Measurements from ENCODE around the gene WDR90. TPM values are rescaled to one million over a fixed set of nuclear protein-coding genes. Genes with fewer than 3 reads are reported as not detected.

WDR90 gene
- total and polyA plus RNA-seq, 2 of the 13 experiments (the other 11 are each of a cell fraction or from before 2014, with no cell fraction given): 14.9 to 28.9 TPM

DNA sequence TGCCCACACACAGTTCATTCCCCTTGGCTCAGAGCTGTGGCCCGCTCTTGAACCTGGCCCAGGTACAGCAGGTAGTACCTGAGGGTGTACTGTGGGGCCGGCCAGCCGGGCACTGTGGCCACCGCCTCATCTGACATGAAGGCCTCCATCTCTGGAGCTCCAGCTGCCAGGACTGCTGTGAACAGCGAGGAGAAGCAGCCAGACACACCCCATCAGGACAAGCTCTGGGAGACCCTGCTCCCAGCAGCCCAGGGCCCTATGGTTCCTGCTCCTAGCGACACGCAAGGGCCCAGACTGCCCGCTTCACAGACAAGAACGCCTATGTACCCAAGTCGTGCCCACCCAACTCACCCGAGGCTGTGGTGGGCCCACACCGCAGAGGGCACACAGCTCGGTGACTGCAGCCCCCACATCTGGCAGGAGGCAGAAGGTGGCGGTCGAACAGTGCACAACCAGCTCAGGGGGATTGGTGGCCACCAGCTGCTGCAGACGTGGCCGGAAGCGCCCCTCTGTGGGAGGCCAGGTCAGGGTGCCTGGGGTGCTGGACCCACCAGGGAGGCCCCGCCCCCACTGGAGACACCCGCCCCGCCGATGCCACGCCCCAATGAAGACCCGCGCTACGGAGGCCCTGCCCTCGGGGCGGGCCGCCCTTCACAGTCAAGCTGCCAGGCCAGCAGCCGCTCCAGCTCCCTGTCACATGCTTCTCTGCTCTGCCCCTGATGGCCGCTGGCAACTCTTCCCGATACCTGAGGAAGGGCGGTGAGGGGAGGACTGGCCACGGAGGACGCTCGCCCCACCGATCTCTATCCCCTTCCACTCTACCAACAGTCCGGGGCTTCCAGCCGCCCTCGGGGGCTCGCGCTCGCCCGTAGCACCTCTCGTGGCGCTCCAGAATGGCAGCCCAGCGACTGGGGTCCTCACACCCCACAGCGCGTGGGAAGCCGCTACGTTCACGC is 30.0 kb downstream of the WDR90 start (continued):
- no peak for TF ChIP-seq PRDM10 (CRISPR knock-in tag; IDR thresholded peaks at IDR 0.05; ENCODE audit: low read depth)
- TF ChIP-seq, protein P1, sequence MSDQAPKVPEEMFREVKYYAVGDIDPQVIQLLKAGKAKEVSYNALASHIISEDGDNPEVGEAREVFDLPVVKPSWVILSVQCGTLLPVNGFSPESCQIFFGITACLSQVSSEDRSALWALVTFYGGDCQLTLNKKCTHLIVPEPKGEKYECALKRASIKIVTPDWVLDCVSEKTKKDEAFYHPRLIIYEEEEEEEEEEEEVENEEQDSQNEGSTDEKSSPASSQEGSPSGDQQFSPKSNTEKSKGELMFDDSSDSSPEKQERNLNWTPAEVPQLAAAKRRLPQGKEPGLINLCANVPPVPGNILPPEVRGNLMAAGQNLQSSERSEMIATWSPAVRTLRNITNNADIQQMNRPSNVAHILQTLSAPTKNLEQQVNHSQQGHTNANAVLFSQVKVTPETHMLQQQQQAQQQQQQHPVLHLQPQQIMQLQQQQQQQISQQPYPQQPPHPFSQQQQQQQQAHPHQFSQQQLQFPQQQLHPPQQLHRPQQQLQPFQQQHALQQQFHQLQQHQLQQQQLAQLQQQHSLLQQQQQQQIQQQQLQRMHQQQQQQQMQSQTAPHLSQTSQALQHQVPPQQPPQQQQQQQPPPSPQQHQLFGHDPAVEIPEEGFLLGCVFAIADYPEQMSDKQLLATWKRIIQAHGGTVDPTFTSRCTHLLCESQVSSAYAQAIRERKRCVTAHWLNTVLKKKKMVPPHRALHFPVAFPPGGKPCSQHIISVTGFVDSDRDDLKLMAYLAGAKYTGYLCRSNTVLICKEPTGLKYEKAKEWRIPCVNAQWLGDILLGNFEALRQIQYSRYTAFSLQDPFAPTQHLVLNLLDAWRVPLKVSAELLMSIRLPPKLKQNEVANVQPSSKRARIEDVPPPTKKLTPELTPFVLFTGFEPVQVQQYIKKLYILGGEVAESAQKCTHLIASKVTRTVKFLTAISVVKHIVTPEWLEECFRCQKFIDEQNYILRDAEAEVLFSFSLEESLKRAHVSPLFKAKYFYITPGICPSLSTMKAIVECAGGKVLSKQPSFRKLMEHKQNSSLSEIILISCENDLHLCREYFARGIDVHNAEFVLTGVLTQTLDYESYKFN (CRISPR knock-in tag; conservative IDR thresholded peaks at IDR 0.05): peak; percentile 55
- peak; percentile 64; the same call in 1 of the 2 replicates for TF ChIP-seq ZNF784 (CRISPR knock-in tag; IDR thresholded peaks at IDR 0.05; ENCODE audit: borderline replicate concordance)
- TF ChIP-seq SMARCC2 (IDR thresholded peaks at IDR 0.05): no peak
- TF ChIP-seq CCAR2 (optimal IDR thresholded peaks at IDR 0.05; ENCODE audit: low read depth, low read length): no peak
- no peak for TF ChIP-seq ZNF468 (CRISPR knock-in tag; IDR thresholded peaks at IDR 0.05)
- no peak for TF ChIP-seq THAP7 (CRISPR knock-in tag; IDR thresholded peaks at IDR 0.05)
- TF ChIP-seq THAP9 (CRISPR knock-in tag; IDR thresholded peaks at IDR 0.05; ENCODE audit: borderline replicate concordance): no peak
- no peak for TF ChIP-seq SRSF9 (IDR thresholded peaks at IDR 0.05; ENCODE audit: borderline replicate concordance, insufficient read depth, low read depth, low read length, poor library complexity, severe bottlenecking)
- no peak for TF ChIP-seq AHR (CRISPR knock-in tag; IDR thresholded peaks at IDR 0.05)
- no peak for TF ChIP-seq ZNF446 (CRISPR knock-in tag; IDR thresholded peaks at IDR 0.05)
- peak; percentile 58; the same call in 1 of the 2 replicates for TF ChIP-seq KDM5A (IDR thresholded peaks at IDR 0.05; ENCODE audit: borderline replicate concordance, low read length)
- TF ChIP-seq MIER3 (CRISPR knock-in tag; IDR thresholded peaks at IDR 0.05; ENCODE audit: borderline replicate concordance): no peak
- peak; percentile 52; the same call in 1 of the 2 replicates for TF ChIP-seq SP5 (CRISPR knock-in tag; IDR thresholded peaks at IDR 0.05; ENCODE audit: borderline replicate concordance, low read depth)
- TF ChIP-seq RFX3 (CRISPR knock-in tag; IDR thresholded peaks at IDR 0.05): no peak
- no peak for TF ChIP-seq ATM (IDR thresholded peaks at IDR 0.05; ENCODE audit: borderline replicate concordance)
